COLO829 (cell line): ENCODE data around the gene ZCCHC14.
"Not testable (repeated sequence)": the region's sequence is repeated elsewhere in the genome, so short reads cannot be mapped to it uniquely, and the experiment has no call there.

Source experiments
- DNase-seq: peaks from one replicate; pipeline ENCODE4 v3.0.0; 2012; ENCODE audit warnings: low spot score

The ZCCHC14 gene

DNA sequence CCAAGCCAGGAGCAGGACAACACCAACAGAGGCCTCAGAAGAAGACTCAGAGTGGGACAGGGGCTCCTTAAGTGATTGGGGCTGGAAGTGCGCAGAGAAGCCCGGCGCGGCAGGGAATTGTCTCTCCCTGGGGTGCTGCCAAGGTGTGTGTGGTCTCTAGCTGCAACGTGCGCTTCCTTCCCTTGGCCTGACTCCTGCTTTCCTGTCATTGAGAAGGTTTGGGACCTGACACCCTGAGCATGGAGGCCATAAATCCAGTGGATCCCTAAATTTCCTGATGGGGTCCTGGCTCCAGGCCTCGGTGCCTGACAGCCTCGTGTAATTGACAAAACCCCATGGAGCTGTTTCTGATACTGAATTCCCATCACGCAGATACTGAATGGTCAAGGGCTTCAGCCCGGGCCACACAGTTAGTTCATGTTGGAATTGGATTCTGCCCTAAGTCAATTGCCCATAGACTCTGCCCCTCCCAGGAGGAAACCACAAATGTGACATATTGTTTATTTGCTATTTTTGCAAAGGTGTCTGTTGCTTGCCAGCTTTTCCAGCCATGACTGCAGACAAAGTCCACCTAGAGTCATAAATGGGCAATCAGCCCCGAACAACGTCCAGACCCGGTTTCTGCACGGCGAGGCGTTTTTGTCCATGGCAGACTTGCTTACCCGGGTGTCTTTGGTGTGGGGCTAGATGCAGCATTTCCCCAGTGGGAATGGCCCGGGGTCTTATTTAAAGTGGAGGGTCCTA is 4.4 kb upstream of the ZCCHC14 start:
- DNase-seq: not testable (repeated sequence)

DNA sequence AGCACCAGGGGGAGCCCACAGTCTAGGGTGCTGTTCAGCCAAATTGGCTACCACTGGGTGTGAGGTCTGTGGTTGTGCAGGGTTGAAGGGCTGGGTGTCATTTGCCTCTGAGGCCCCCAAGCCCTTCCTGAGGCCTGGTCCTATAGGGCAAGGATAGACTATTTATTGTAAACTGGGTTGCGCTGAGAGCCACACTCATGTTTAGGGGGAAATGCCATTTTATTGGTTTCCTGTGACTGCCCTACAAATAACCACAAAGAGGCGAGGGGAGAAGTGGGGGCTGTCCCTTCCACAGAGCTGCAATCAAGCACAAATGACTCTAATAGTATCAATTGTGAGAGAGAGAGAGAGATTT is 3.6 kb upstream of the ZCCHC14 start:
- no peak for DNase-seq

GRCh38 chr16:87495578-87496446 is 3.0 kb upstream of the ZCCHC14 start:
- no peak for DNase-seq

DNA sequence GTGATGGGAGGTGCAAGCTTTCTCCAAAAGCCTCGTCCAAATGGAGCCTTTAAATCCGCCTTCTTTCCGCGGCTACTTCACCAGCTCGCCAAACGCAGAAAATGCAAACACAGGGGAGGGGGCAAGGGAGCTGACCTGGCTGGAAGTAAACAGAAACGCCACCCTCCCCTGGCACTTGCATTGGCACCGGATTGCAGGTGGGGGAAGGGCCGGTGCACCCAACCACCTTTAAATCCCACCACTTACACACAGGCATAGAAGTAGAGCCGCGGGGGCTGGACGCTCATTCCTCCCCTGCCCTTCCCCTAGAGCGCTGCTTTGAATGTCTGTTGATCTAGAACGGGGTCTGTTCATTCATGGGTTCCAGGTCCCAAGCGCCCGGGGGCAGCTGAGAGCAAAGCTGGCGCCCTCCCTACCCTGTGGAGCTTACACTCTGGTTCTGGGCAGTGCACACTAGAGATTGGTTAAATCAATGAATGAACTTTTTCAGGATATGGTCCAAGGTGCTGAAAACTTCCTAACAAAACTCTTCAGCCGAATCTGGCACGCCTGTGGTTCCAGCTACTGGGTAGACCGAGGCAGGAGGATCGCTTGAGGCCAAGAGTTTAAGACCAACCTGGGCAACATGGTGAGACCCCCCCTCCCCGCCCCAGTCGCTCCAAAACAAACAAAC is 920 bp upstream of the ZCCHC14 start:
- DNase-seq: no peak

- no peak for DNase-seq
Measured at GRCh38 chr16:87492291-87492630, 563 bp downstream of the ZCCHC14 start.

DNA sequence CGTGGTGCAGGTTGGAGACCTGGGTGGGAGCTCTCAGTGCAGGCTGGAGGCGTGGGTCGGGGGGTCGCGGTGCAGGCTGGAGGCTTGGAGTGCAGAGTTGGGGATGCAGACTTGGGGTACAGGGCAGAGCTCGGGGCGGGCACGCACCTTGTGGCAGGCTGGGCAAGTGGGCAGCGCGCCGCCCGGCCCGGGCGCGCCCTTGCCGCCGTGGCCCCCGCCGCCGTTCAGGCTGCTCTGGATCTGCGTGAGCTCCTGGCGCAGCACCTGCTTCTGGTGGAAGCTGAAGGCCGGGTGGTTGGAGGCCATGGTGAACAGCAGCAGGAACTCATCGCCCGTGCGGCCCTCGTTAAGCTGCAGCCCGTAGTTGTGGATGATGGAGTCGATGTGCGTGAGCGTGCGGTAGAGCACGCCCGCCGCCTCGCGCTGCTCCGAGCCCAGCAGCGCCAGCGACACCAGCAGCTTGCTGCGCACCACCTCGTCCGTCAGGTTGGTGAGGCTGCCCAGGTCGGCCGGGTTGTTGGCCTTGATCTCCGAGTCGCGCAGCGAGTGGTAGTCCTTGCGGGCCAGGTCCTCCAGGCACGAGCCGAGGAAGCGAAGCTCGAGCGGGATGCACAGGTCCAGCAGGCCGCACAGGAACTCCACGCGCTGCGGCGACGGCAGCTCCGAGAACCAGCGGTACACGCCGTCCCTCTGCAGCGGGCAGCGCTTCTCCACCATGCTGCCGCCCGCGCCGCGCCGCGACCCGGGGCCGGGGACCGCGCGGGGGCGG is 1.1 kb downstream of the ZCCHC14 start:
- no peak for DNase-seq

GRCh38 chr16:87490799-87491521 is 1.9 kb downstream of the ZCCHC14 start:
- not testable (repeated sequence) for DNase-seq

GRCh38 chr16:87490096-87490798 is 2.6 kb downstream of the ZCCHC14 start:
- DNase-seq: no peak

GRCh38 chr16:87489434-87490045 is 3.3 kb downstream of the ZCCHC14 start:
- no peak for DNase-seq

DNA sequence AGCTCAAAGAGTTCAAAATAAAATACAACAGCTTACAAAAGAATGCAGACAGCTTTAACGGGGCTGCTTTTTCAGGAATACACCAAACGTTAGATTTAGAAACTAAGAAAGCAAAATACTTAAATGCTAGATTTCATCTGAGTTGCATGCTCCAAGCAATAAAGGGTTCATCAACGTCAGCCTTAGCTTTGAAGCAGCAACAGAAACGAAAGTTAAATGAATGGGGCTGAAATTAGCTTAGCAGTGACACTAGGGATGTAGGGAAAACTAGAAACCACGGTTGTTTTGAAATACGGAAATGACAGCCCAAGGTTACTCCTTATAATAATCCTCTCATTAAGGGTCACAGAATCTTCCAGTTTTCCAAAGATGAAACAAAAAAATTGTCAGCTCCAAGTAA is 3.9 kb downstream of the ZCCHC14 start:
- DNase-seq: not testable (repeated sequence)

DNA sequence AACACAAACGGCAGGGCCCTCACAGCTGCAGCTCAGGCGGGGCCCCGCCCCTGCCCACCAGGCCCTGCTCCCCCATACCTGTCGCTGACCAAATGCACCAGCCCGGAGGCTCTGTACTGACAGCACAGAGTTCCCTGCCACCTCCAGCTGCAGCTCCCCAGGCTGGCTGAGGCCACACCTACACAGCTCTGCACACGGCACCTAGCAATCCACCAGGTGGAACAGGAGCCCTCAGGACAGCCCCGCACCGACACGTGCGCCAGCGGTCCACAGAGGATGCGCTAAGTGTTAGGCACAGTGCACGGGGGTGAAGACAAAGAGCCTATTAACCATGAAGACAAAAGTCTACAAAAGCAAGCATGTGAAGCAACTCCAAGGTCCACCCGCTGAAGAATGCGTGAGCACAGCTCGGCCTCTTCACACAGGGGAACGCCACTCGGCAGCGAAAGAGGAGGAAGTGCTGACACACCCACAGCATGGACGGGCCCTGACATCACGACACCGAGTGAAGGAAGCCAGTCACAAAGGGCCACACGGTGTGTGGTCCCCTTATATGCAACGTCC is 5.4 kb downstream of the ZCCHC14 start:
- no peak for DNase-seq

DNA sequence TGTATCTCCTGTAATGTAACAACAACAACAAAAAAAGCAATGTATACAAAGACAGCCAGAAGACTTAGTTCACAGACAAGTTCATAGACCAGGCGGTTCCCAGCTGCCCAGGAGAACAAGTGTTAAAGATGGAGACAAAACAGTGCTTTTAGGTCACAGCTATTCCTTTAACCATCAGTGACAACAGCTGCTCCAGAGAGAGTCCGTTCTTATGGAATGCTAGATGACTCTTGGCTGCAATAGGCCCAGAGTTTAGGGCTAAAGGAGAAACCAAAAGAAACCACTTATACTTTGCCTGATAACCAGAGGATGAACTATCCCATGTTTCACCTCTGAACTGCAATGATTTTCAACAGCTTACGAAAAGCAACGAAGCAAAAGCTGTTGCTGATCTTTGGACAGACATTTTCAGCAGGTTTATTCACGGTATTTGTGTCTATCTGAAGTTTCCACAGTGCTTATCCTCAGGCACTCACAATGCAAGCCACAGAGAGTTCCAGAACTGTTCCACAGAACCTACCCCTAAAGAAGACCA is 6.0 kb downstream of the ZCCHC14 start:
- no peak for DNase-seq

- DNase-seq: no peak
Measured at GRCh38 chr16:87486282-87486681, 6.5 kb downstream of the ZCCHC14 start.

- DNase-seq: not testable (repeated sequence)
Measured at GRCh38 chr16:87485792-87486191, 7.0 kb downstream of the ZCCHC14 start.

GRCh38 chr16:87484487-87485331 is 8.1 kb downstream of the ZCCHC14 start:
- DNase-seq: no peak

GRCh38 chr16:87483481-87483880 is 9.3 kb downstream of the ZCCHC14 start:
- no peak for DNase-seq

- DNase-seq: not testable (repeated sequence)
Measured at GRCh38 chr16:87482670-87483069, 10.2 kb downstream of the ZCCHC14 start.

- DNase-seq: no peak
Measured at GRCh38 chr16:87482266-87482665, 10.6 kb downstream of the ZCCHC14 start.

- DNase-seq: not testable (repeated sequence)
Measured at GRCh38 chr16:87481711-87482110, 11.1 kb downstream of the ZCCHC14 start.
